K562 (cell line): Measurements from ENCODE around the gene FBRS. TPM values are rescaled to one million over a fixed set of nuclear protein-coding genes. Genes with fewer than 3 reads are reported as not detected.

ENCODE experiments used
- ATAC-seq: fragments of 200-7000 bp; cut with Tn5 transposase; 3 replicates; pipeline ENCODE4 v1.9.1; 2020; ENCODE audit warnings: moderate library complexity
- BruUV-seq: library from RNA; stranded (reverse); fragments of 400-500 nt; replicated peaks from 2 replicates; lab custom pipeline; 2021; lab: Mats Ljungman, UMichigan
- CTCF ChIA-PET: fragments of 300-600 bp; formaldehyde crosslinking; extraction: SDS; loops from one replicate; lab custom pipeline; 2021; ENCODE audit warnings: low intra/inter-chr PET ratio; lab: Yijun Ruan, JAX
- POLR2A ChIA-PET: fragments of 300-600, 350-650 bp; sonication (Branson Sonifier 250); formaldehyde crosslinking; extraction: SDS; loops from one replicate; lab custom pipeline; 2021; ENCODE audit warnings: antibody characterized with exemption, inconsistent platforms; lab: Yijun Ruan, JAX
- DNase-seq, 4 experiments: peaks; one replicate each; pipeline versions ENCODE4 v3.0.0 to v3.0.0-alpha.2; 2011 to 2018; ENCODE audit warnings: low spot score in 3 of 4, mixed read lengths in 3 of 4; ENCODE audit errors: extremely low read depth in 1 of 4
- FAIRE-seq: peaks from 2 replicates; lab custom pipeline; 2011; peaks lifted over from hg19 to GRCh38; lab: Jason Lieb, UNC
- H2AFZ ChIP-seq: 2 replicates; pipeline ENCODE4 v1.6.0; 2011; ENCODE audit warnings: low read depth, low read length, control low read depth, inconsistent platforms
- H3K27ac ChIP-seq: fragments of 200-600 bp; 3 replicates; pipeline ENCODE4 v1.8.0; 2011; ENCODE audit warnings: low read depth, mild to moderate bottlenecking, control low read depth, inconsistent platforms, low read length, moderate library complexity, mixed read lengths; ENCODE audit errors: extremely low read depth
- H3K27me3 ChIP-seq, 2 experiments: fragments of 300-600 bp in 1 of 2; 2 replicates in 1 of 2; 3 replicates in 1 of 2; pipeline versions ENCODE4 v1.6.0 to v1.8.0; 2011; ENCODE audit warnings: inconsistent platforms in 2 of 2, low read length in 2 of 2, mild to moderate bottlenecking in 1 of 2, mixed read lengths in 1 of 2, moderate library complexity in 1 of 2; ENCODE audit not compliant: control insufficient read depth in 2 of 2, insufficient read depth in 2 of 2
- H3K36me3 ChIP-seq: fragments of 300-600 bp; 3 replicates; pipeline ENCODE4 v1.8.0; 2011; ENCODE audit warnings: mild to moderate bottlenecking, low read length, inconsistent platforms; ENCODE audit not compliant: control insufficient read depth, insufficient read depth
- H3K4me1 ChIP-seq, 2 experiments: fragments of 200-600 bp in 1 of 2; replicated peaks in 1 of 2; 2 replicates in 1 of 2; 3 replicates in 1 of 2; pipeline versions ENCODE4 v1.5.1 to v1.8.0; 2011; ENCODE audit warnings: inconsistent platforms in 2 of 2, low read length in 2 of 2, mild to moderate bottlenecking in 1 of 2, mixed read lengths in 1 of 2, moderate library complexity in 1 of 2; ENCODE audit not compliant: control insufficient read depth in 2 of 2, insufficient read depth in 2 of 2
- H3K4me2 ChIP-seq: 2 replicates; pipeline ENCODE4 v1.6.1; 2011; ENCODE audit warnings: low read length, control low read depth, inconsistent platforms, mixed read lengths; ENCODE audit not compliant: insufficient read depth
- H3K4me3 ChIP-seq: fragments of 200-600 bp; sonication (generic), shearing (Covaris generic); 2 replicates; pipeline ENCODE4 v1.5.1; 2016; ENCODE audit warnings: control low read depth, inconsistent platforms
- H3K79me2 ChIP-seq: fragments of 200-600 bp; 3 replicates; pipeline ENCODE4 v1.8.0; 2011; ENCODE audit warnings: low read length, inconsistent platforms; ENCODE audit not compliant: control insufficient read depth, insufficient read depth
- H3K9ac ChIP-seq, 2 experiments: 2 replicates each; pipeline versions ENCODE4 v1.6.0 to v1.6.1; 2011; ENCODE audit warnings: low read depth in 2 of 2, low read length in 2 of 2, control low read depth in 1 of 2, inconsistent platforms in 1 of 2, mild to moderate bottlenecking in 1 of 2, mixed read lengths in 1 of 2; ENCODE audit not compliant: insufficient read depth in 1 of 2
- H3K9me1 ChIP-seq: one replicate; pipeline ENCODE4 v1.6.0; 2011; ENCODE audit warnings: inconsistent platforms, mild to moderate bottlenecking, low read length, moderate library complexity; ENCODE audit not compliant: control insufficient read depth, insufficient read depth
- H3K9me3 ChIP-seq: replicated peaks from 2 replicates; pipeline ENCODE4 v1.5.1; 2011; ENCODE audit warnings: low read depth, low read length, inconsistent platforms; ENCODE audit not compliant: control insufficient read depth, insufficient read depth
- H4K20me1 ChIP-seq: replicated peaks from 2 replicates; pipeline ENCODE4 v1.6.1; 2011; ENCODE audit warnings: low read length, inconsistent platforms, mixed read lengths; ENCODE audit not compliant: control insufficient read depth, insufficient read depth
- HDAC8 ChIP-seq: fragments of 450-650 bp; IDR thresholded peaks from 2 replicates; pipeline ENCODE4 v1.6.1; 2016; ENCODE audit warnings: mild to moderate bottlenecking, missing genetic modification characterization, moderate library complexity, missing compliant biosample characterization
- MIER1 ChIP-seq: fragments of 450-650 bp; IDR thresholded peaks from 2 replicates; pipeline ENCODE4 v1.6.1; 2016; ENCODE audit warnings: antibody characterized with exemption, mild to moderate bottlenecking, low read depth
- MXI1 ChIP-seq: IDR thresholded peaks from 2 replicates; pipeline ENCODE4 v1.6.1; 2011; ENCODE audit warnings: low read depth, mild to moderate bottlenecking, improper control_type of control experiment, low read length
- NCOA1 ChIP-seq: fragments of 450-650 bp; IDR thresholded peaks from 2 replicates; pipeline ENCODE4 v1.6.1; 2016; ENCODE audit warnings: low read depth
- OTX1 ChIP-seq: fragments of 450-650 bp; formaldehyde crosslinking; IDR thresholded peaks from 2 replicates; pipeline ENCODE4 v1.4.0; 2022; ENCODE audit warnings: mild to moderate bottlenecking
- PHTF2 ChIP-seq: fragments of 250-450 bp; sonication (Bioruptor Pico); IDR thresholded peaks from 2 replicates; pipeline ENCODE4 v1.5.0; 2021; ENCODE audit warnings: mild to moderate bottlenecking
- SETDB1 ChIP-seq: IDR thresholded peaks from one replicate; pipeline ENCODE4 v1.6.1; 2012; ENCODE audit warnings: low read length, control low read depth, inconsistent platforms
- STAG1 ChIP-seq: sonication (generic); formaldehyde crosslinking; IDR thresholded peaks from 2 replicates; pipeline ENCODE4 v1.5.0; 2020; ENCODE audit warnings: missing genetic modification reagents, borderline replicate concordance
- ZNF668 ChIP-seq: fragments of 250-450 bp; sonication (Bioruptor Pico); IDR thresholded peaks from 2 replicates; pipeline ENCODE4 v1.8.0; 2022; ENCODE audit warnings: mild to moderate bottlenecking, inconsistent platforms
- WGBS: fragments of 100-300 bp; shearing (Covaris generic); methylation state at CpG from one replicate; pipeline ENCODE4 v1.1.6; 2016; ENCODE audit warnings: low coverage, mixed read lengths; ENCODE audit not compliant: insufficient coverage; ENCODE audit errors: missing lambda C conversion rate; 5-methylcytosine and 5-hydroxymethylcytosine counted together
- in situ Hi-C: fragments of 300-500 bp; cut with MboI; formaldehyde crosslinking; loops from 4 replicates; pipeline ENCODE4 v1.15.0; 2018; ENCODE audit warnings: inconsistent platforms, mixed read lengths
- intact Hi-C: fragments of 100-400 bp; cut with micrococcal nuclease; formaldehyde crosslinking; loops from 2 replicates; pipeline ENCODE4 v1.14.2; 2022
- polyA plus RNA-seq, 8 experiments: library from polyadenylated mRNA; depleted of rRNA in 4 of 8; stranded (reverse) in 5 of 8; unstranded in 3 of 8; fragments of >200 nt; fragmentation: Nextera tagmentation in 2 of 8; fragmentation: Illumina TruSeq in 1 of 8; extraction: Ambion mirVana in 2 of 8; extraction: Trizol in 1 of 8; gene quantifications; 2 replicates each; pipeline versions ENCODE4 v1.2.1 to v1.2.3, GENCODE V29; 2011 to 2014; ENCODE audit warnings: inconsistent platforms in 1 of 8, missing spikeins in 1 of 8
- total RNA-seq, 7 experiments: library from RNA; depleted of rRNA in 6 of 7; stranded (reverse); fragments of >200 nt in 6 of 7; fragmentation: Illumina TruSeq in 2 of 7; extraction: Trizol in 2 of 7; gene quantifications; 2 replicates each; pipeline versions ENCODE4 v1.2.1 to v1.2.3, GENCODE V29; 2011 to 2021; ENCODE audit warnings: low replicate concordance in 1 of 7
- TF ChIP-seq, protein P1 (sequence below): sonication (generic); formaldehyde crosslinking; IDR thresholded peaks from 2 replicates; pipeline ENCODE4 v1.8.1; 2023; ENCODE audit warnings: mild to moderate bottlenecking, missing genetic modification reagents, moderate library complexity

Gene FBRS
- total and polyA plus RNA-seq, 9 of the 15 experiments (the other 6 are each of a cell fraction or from before 2014, with no cell fraction given) = 0.32 to 59.5 (median 13.1) TPM

DNA sequence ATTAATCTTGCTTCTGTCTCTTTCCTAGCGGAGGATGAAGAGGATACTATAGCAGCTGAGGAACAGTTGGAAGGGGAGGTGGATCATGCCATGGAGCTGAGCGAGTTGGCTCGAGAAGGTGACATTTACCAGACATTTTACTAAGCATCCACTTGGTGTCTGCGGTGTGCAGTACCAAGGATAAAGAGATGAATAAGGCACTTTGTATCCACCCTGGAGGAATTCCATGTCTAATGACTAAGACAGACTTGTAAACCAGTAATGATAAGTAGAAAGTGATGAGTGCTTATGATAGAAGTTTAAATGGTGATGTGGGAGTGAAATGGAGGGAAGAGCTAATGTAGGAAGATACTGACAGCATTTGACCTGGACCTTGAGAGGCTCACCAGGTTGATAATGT, 52.7 kb downstream of the FBRS start (continued):
- TF ChIP-seq, protein P1, sequence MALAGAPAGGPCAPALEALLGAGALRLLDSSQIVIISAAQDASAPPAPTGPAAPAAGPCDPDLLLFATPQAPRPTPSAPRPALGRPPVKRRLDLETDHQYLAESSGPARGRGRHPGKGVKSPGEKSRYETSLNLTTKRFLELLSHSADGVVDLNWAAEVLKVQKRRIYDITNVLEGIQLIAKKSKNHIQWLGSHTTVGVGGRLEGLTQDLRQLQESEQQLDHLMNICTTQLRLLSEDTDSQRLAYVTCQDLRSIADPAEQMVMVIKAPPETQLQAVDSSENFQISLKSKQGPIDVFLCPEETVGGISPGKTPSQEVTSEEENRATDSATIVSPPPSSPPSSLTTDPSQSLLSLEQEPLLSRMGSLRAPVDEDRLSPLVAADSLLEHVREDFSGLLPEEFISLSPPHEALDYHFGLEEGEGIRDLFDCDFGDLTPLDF (CRISPR knock-in tag) = no peak
- TF ChIP-seq HDAC8 (tag) (no peak), OTX1 (no peak), MIER1 (no peak), STAG1 (CRISPR knock-in tag) (no peak), ZNF668 (CRISPR knock-in tag) (no peak)
- TF ChIP-seq, all 486 proteins: peak for 0

DNA sequence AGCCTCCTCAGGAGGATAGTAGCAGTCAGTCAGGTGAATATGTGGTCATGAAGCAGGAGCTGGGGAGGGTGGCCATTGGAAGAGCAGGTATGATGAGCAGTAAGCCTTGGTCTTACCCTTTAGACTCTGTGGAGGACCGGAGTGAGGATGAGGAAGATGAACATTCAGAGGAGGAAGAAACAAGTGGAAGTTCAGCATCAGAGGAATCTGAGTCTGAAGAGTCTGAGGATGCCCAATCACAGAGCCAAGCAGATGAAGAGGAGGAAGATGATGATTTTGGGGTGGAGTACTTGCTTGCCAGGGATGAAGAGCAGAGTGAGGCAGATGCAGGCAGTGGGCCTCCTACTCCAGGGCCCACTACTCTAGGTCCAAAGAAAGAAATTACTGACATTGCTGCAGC, 53.5 kb downstream of the FBRS start:
- no peak for FAIRE-seq

More for the DNA sequence above, 53.5 kb downstream of the FBRS start:
- no peak for ATAC-seq
- no peak overlapping the region for H2AFZ ChIP-seq
- peaks cover 13% of the 10 kb centered on the region for H3K79me2 ChIP-seq
- H3K9ac ChIP-seq = no peak overlapping the region
- no peaks in the 10 kb centered on the region for H3K9me3 ChIP-seq
- no peak overlapping the region for H3K4me2 ChIP-seq
- H3K36me3 ChIP-seq = peaks cover 96% of the 10 kb centered on the region
- no peaks in the 10 kb centered on the region for H4K20me1 ChIP-seq
- H3K4me1 ChIP-seq = no peaks in the 10 kb centered on the region
- H3K9me1 ChIP-seq = no peaks in the 10 kb centered on the region
- ChIA-PET CTCF (no interaction called here), POLR2A (interaction anchor here (0.6 to 2.5 kb wide), 9 partner anchors 9 to 647 kb away, joined by 3 to 10 read pairs (median 4); no protein-coding TSS in a partner anchor)
- DNase-seq = peak in 1 of 4 experiments; percentile 13
- intact Hi-C loops = loop anchor here (10.0 kb wide), 1 partner anchor 63 kb away; no protein-coding TSS in a partner anchor
- H3K27me3 ChIP-seq = no peaks in the 10 kb centered on the region
- no peak overlapping the region for H3K27ac ChIP-seq
- H3K4me3 ChIP-seq = no peak overlapping the region
- no peak for TF ChIP-seq MXI1
- TF ChIP-seq PHTF2 (CRISPR knock-in tag) = no peak
- TF ChIP-seq SETDB1 = no peak
- TF ChIP-seq NCOA1 = no peak
- TSS peak; percentile 41 for BruUV-seq
- in situ Hi-C loops = no loop called here
- WGBS = 88% methylated on average over 1 of the region's 1 CpG
